Spinal cord (tissue), 10 donors: ENCODE measurements around the gene SLC16A10. TPM values are rescaled to one million over a fixed set of nuclear protein-coding genes. Genes with fewer than 3 reads are reported as not detected.
"Not testable (repeated sequence)": the region's sequence is repeated elsewhere in the genome, so short reads cannot be mapped to it uniquely, and the experiment has no call there.

Source experiments
- DNase-seq, 6 donors: peaks; one replicate each; pipeline versions ENCODE4 v3.0.0 to v3.0.0-alpha.2; 2013 to 2015; ENCODE audit warnings: low spot score in 6 of 6, low read depth in 4 of 6
- H3K27ac ChIP-seq: one replicate; pipeline ENCODE4 v1.5.1; 2013; ENCODE audit warnings: low read depth, low read length, control low read depth
- H3K27me3 ChIP-seq: one replicate; pipeline ENCODE4 v1.6.1; 2013; ENCODE audit warnings: low read length; ENCODE audit not compliant: control insufficient read depth, insufficient read depth
- H3K36me3 ChIP-seq: one replicate; pipeline ENCODE4 v1.6.1; 2013; ENCODE audit warnings: low read length; ENCODE audit not compliant: control insufficient read depth, insufficient read depth
- H3K4me1 ChIP-seq: one replicate; pipeline ENCODE4 v1.6.1; 2013; ENCODE audit warnings: low read length; ENCODE audit not compliant: control insufficient read depth, insufficient read depth
- H3K4me3 ChIP-seq: one replicate; pipeline ENCODE4 v1.5.1; 2013; ENCODE audit warnings: low read depth, low read length, control low read depth
- H3K9me3 ChIP-seq: one replicate; pipeline ENCODE4 v1.6.1; 2013; ENCODE audit warnings: low read length; ENCODE audit not compliant: control insufficient read depth, insufficient read depth
- WGBS: methylation state at CpG from one replicate; pipeline ENCODE4 v1.1.5; 2013; ENCODE audit warnings: missing lambda C conversion rate; ENCODE audit not compliant: insufficient coverage; 5-methylcytosine and 5-hydroxymethylcytosine counted together
- polyA plus RNA-seq, 2 donors: library from polyadenylated mRNA; unstranded; fragments of 120-200 nt; gene quantifications; one replicate each; pipeline ENCODE4 v1.2.1, GENCODE V29; 2013; ENCODE audit not compliant: insufficient read length in 2 of 2
- total RNA-seq, 2 donors: library from RNA; depleted of rRNA in 1 of 2; stranded (reverse); fragments of 120-200 nt in 1 of 2; fragments of >200 nt in 1 of 2; gene quantifications; one replicate each; pipeline versions ENCODE4 v1.2.3 to v1.2.4, GENCODE V29; 2013 to 2014
- donor health status: healthy.

Gene SLC16A10
- total and polyA plus RNA-seq, 4 donors = 3.4 to 15.2 (median 9.9) TPM

GRCh38 chr6:111124406-111124805 is 37.1 kb downstream of the SLC16A10 start:
- DNase-seq = no peak
- no CpG with 5 or more reads among the region's 4 CpGs for whole genome bisulfite sequencing
- no peaks in the 10 kb centered on the region for H3K4me1 ChIP-seq
- H3K36me3 ChIP-seq = no peaks in the 10 kb centered on the region
- H3K27me3 ChIP-seq = no peaks in the 10 kb centered on the region
- H3K4me3 ChIP-seq = no peak overlapping the region
- no peak overlapping the region for H3K27ac ChIP-seq
- H3K9me3 ChIP-seq = no peaks in the 10 kb centered on the region

DNA sequence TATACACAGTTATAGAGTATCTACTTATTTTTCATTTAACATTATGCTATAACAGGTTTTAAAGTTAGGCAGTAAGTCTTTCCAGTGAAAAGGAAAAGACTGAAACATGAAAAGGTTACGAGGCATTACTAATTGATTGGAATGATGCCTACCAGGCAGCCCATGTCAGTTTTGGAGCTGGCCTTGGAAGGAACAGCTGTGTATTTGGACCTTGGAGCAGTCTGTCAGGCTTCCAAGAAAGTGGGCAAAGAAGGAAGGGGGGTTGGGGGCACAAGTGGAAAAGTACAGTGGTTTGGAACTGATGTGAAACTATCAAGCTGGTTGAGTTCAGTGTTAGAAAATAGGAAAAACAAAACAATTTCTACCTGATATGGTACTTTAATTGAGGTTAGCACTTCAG is 41.7 kb downstream of the SLC16A10 start:
- Histone ChIP-seq H3K27me3 (no peaks in the 10 kb centered on the region), H3K4me3 (no peak overlapping the region), H3K4me1 (no peaks in the 10 kb centered on the region), H3K9me3 (no peaks in the 10 kb centered on the region), H3K27ac (no peak overlapping the region), H3K36me3 (no peaks in the 10 kb centered on the region)
- 33% methylated on average over 1 of the region's 1 CpG for WGBS
- DNase-seq = peak; percentile 22 to 87 (median 52)

GRCh38 chr6:111131018-111131417 is 43.7 kb downstream of the SLC16A10 start:
- 93% methylated on average over 11 of the region's 11 CpGs for WGBS
- H3K27me3 ChIP-seq, H3K4me3 ChIP-seq, H3K27ac ChIP-seq, H3K4me1 ChIP-seq, H3K9me3 ChIP-seq, DNase-seq, H3K36me3 ChIP-seq: not testable (repeated sequence)

DNA sequence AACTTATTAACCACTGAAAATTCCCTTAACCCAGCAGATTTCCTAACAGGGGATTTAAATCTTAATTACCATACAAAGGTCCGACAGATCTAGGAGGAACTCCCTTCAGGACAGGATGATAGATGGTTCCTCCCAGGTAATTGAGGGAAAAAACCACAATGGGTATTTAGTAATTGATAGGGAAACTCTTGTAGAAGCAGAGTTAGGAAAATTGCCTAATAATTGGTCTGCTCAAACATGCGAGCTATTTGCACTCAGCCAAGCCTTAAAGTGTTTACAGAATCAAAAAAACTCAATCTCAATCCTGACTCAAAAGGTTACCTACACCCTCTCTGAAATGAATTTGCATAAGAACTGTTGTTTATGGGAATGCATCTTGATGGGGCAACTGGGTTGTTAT is 45.4 kb downstream of the SLC16A10 start:
- not testable (repeated sequence) for H3K4me3 ChIP-seq, H3K27me3 ChIP-seq, DNase-seq, H3K27ac ChIP-seq, H3K9me3 ChIP-seq, H3K4me1 ChIP-seq, H3K36me3 ChIP-seq
- no CpG with 5 or more reads among the region's 2 CpGs for whole genome bisulfite sequencing

GRCh38 chr6:111134236-111134869 is 47.0 kb downstream of the SLC16A10 start:
- H3K27ac ChIP-seq, H3K4me3 ChIP-seq, H3K9me3 ChIP-seq, H3K4me1 ChIP-seq, H3K36me3 ChIP-seq, DNase-seq, H3K27me3 ChIP-seq: not testable (repeated sequence)
- WGBS = 94% methylated on average over 5 of the region's 6 CpGs

DNA sequence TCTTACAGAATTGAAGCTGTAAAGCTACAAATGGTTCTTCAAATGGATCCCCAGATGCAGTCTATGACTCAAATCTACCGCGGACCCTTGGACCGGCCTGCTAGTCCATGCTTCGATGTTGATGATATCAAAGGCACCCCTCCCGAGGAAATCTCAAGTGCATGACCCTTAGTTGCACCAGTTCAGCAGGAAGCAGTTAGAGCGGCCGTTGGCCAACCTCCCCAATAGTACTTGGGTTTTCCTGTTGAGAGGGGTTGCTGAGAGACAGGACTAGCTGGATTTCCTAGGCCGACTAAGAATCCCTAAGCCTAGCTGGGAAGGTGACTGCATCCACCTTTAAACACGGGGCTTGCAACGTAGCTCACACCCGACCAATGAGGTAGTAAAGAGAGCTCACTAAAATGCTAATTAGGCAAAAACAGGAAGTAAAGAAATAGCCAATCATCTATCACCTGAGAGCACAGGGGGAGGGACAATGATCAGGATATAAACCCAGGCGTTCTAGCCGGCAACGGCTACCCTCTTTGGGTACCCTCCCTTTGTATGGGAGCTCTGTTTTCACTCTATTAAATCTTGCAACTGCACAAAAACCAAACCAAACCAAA is 50.3 kb downstream of the SLC16A10 start:
- 86% methylated on average over 6 of the region's 14 CpGs for WGBS
- not testable (repeated sequence) for DNase-seq, H3K9me3 ChIP-seq, H3K4me1 ChIP-seq, H3K27ac ChIP-seq, H3K36me3 ChIP-seq, H3K4me3 ChIP-seq, H3K27me3 ChIP-seq

GRCh38 chr6:111147440-111147839 is 60.1 kb downstream of the SLC16A10 start:
- Histone ChIP-seq H3K36me3 (no peaks in the 10 kb centered on the region), H3K4me1 (no peaks in the 10 kb centered on the region), H3K27me3 (no peaks in the 10 kb centered on the region), H3K4me3 (no peak overlapping the region), H3K9me3 (no peaks in the 10 kb centered on the region), H3K27ac (no peak overlapping the region)
- WGBS = no CpG with 5 or more reads among the region's 3 CpGs
- DNase-seq = no peak

GRCh38 chr6:111148110-111148509 is 60.8 kb downstream of the SLC16A10 start:
- no CpG with 5 or more reads among the region's 1 CpG for WGBS
- H3K27ac ChIP-seq = no peak overlapping the region
- no peaks in the 10 kb centered on the region for H3K9me3 ChIP-seq
- H3K27me3 ChIP-seq = no peaks in the 10 kb centered on the region
- no peak for DNase-seq
- no peak overlapping the region for H3K4me3 ChIP-seq
- no peaks in the 10 kb centered on the region for H3K36me3 ChIP-seq
- no peaks in the 10 kb centered on the region for H3K4me1 ChIP-seq

- no peaks in the 10 kb centered on the region for H3K27me3 ChIP-seq
- H3K36me3 ChIP-seq = no peaks in the 10 kb centered on the region
- no peak overlapping the region for H3K27ac ChIP-seq
- no peaks in the 10 kb centered on the region for H3K4me1 ChIP-seq
- no peak for DNase-seq
- no peak overlapping the region for H3K4me3 ChIP-seq
- no CpG with 5 or more reads among the region's 1 CpG for WGBS
- H3K9me3 ChIP-seq = no peaks in the 10 kb centered on the region
Measured at GRCh38 chr6:111150577-111150976, 63.3 kb downstream of the SLC16A10 start.

GRCh38 chr6:111154981-111155380 is 67.7 kb downstream of the SLC16A10 start:
- no peak overlapping the region for H3K27ac ChIP-seq
- no peak for DNase-seq
- 80% methylated on average over 1 of the region's 4 CpGs for WGBS
- H3K4me3 ChIP-seq = no peak overlapping the region
- H3K36me3 ChIP-seq = no peaks in the 10 kb centered on the region
- no peaks in the 10 kb centered on the region for H3K4me1 ChIP-seq
- no peaks in the 10 kb centered on the region for H3K27me3 ChIP-seq
- H3K9me3 ChIP-seq = no peaks in the 10 kb centered on the region
